AG20443 (cell line): ENCODE results near the gene ACVR1.

Source experiments
- DNase-seq: peaks from one replicate; pipeline ENCODE4 v3.0.0; 2012; ENCODE audit warnings: low spot score, mixed read lengths

Gene ACVR1

GRCh38 chr2:157699806-157700205 is 176.3 kb downstream of the ACVR1 start:
- no peak for DNase-seq

DNA sequence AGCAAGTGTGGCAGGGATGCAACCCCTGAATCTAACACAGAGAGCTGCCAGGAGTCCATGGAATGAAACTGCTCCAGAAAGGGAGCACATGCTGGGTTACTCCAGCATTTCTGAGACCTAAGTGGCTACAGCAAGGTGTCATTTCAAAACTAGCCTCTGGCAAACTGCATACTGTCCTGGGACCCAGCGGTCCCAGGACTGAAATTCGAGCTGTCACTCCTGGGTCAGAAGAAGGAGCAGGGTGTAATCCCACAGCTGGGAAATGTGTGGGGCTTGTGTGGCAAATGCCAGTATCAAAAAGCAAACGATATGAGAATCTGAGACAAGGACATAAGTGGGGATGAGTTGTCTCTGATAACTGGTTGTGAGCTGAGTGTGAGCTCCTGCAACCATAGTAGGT is 177.1 kb downstream of the ACVR1 start:
- no peak for DNase-seq

DNA sequence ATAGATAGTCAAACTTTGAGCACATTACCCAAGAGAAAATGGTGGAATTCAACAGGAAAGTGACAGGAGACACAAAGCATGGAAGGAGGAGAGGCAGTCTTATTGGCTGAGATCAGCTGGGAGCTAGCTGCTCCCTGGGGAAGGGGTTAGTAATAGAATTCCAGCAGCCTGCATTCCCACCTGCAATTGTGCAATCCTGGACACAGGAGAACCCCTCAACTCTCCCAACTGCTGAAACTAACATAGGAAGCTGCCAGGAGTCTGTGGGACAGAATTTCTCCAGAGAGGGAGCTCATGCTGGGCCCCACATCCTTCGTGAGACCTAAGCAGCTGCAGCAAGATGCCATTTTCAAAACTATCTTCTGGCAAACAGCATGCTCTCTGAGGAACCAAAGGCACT is 177.7 kb downstream of the ACVR1 start:
- DNase-seq = no peak

GRCh38 chr2:157696036-157696435 is 180.1 kb downstream of the ACVR1 start:
- DNase-seq = peak; percentile 58

GRCh38 chr2:157692768-157693167 is 183.4 kb downstream of the ACVR1 start:
- peak; percentile 88 for DNase-seq

- no peak for DNase-seq
Measured at GRCh38 chr2:157691695-157692094, 184.4 kb downstream of the ACVR1 start.

DNA sequence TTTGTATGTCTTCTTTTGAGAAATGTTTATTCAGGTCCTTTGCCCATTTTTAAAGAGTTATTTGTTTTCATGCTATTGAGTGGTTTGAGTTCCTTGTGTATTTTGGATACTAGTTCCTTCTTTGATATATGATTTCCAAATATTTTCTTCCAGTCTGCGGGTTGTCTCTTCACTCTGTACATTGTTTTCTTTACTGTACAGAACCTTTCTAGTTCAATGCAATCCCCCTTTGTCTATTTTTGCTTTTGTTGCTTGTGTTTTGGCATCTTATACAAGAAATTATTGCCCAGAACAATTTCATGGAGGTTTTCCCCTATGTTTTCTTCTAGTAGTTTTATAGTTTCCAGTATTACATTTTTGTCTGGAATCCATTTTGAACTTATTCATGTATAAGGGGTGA is 185.0 kb downstream of the ACVR1 start:
- no peak for DNase-seq
